ENCODE data around the gene CAP2.

DNA sequence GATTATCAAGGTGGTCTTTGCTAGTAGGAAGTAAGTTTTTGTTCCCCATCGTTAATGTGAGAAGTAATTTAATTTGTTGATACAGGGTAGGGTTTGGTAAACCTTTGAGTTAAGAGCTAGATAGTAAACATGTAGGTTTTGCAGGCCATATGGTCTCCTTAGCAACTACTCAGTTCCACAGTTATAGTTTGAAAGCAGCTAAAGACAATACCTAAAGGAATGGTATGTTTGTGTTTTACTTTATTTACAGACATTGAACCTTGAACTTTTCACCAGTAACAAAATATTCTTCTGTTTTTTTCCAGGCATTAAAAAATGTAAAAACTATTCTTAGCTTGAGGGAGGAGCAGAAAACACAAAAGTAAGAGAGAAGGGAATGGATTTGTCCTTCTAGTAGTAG is 1.7 kb downstream of the CAP2 start:
- TF ChIP-seq, protein P1, sequence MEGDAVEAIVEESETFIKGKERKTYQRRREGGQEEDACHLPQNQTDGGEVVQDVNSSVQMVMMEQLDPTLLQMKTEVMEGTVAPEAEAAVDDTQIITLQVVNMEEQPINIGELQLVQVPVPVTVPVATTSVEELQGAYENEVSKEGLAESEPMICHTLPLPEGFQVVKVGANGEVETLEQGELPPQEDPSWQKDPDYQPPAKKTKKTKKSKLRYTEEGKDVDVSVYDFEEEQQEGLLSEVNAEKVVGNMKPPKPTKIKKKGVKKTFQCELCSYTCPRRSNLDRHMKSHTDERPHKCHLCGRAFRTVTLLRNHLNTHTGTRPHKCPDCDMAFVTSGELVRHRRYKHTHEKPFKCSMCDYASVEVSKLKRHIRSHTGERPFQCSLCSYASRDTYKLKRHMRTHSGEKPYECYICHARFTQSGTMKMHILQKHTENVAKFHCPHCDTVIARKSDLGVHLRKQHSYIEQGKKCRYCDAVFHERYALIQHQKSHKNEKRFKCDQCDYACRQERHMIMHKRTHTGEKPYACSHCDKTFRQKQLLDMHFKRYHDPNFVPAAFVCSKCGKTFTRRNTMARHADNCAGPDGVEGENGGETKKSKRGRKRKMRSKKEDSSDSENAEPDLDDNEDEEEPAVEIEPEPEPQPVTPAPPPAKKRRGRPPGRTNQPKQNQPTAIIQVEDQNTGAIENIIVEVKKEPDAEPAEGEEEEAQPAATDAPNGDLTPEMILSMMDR (IDR thresholded peaks at IDR 0.05), result no peak
- no peak for TF ChIP-seq POLR2A (IDR thresholded peaks at IDR 0.05)

Data from thyroid gland (tissue), 4 donors.